ENCODE results near the gene PDZD4.

- TF ChIP-seq CTCF (conservative IDR thresholded peaks at IDR 0.05; ENCODE audit: low read depth in 2 of 2), result no peak
- no peak for TF ChIP-seq EZH2phosphoT487 (IDR thresholded peaks at IDR 0.05; ENCODE audit: unreplicated experiment)
- TF ChIP-seq EZH2 (IDR thresholded peaks at IDR 0.05; ENCODE audit: low read depth, unreplicated experiment), result no peak
- TF ChIP-seq JUNB (IDR thresholded peaks at IDR 0.05; ENCODE audit: unreplicated experiment), result no peak
Observed at GRCh38 chrX:153776611-153777045, 53.7 kb downstream of the PDZD4 start.

All from GM23338 (cell line).